Eye (tissue), 1 donor: ENCODE data around the gene DDB1.

Experiments used
- DNase-seq: peaks from one replicate; pipeline ENCODE4 v3.0.0-alpha.2; 2015

The DDB1 gene

DNA sequence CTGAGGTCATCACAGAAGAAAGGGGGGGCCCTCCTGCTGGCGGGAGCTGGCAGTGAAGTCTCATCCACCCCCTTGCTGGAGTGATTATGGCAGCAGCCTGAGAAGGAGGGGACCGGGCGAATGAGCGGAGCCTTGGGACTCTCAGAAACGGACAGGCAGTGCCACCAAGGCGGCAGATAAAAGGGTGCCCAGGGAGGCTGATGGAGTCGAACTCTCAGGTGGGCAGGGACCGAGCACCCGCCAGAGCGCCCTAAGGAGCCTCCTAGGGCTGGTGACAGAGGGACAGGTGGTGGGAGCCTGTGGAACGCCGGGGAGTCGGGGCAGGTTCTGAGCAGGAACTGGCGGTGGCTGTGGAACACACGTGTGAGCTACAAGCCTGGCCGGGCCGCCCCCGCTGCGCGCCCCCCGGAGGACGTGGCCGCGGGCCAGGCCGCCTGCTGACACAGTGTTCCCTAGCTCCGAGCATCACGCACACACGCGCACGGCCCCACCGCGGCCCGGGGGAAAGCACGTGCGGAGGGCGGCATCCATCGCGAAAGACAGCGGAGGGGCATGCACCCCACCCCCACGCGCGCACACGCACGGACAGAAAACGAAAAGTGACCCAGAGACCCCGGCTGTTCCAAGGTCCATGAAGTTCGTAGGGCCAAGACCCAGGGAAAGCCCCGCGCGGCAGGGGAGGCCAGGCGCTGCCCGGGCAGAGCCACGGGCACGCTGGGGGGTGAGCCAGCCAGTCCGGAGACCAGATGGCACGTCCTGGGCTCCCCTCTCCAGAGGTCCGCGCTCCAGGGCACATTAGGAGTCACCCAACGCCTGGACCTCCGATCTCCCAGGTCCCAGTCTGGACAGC lies 38.8 kb downstream of the DDB1 start:
- DNase-seq: peak; percentile 73

DNA sequence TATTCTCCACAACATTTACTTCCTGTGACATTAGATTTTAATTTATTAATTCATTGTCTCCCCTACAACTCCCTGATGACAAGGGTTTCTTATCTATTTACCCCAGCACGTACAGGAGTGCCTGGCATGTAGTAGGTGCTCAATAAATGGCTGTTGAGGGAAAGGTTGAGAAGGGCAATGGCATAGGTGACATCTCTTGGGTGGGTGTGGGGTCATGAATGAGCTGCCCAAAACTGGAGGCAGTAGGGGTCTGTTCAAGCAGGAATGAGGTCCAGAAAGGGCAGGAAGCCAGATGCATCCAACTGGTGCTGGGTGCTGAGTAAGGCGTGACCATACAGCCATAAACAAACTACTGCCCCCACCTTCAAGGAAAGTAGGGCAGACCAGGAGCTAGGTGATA lies 40.5 kb downstream of the DDB1 start:
- no peak for DNase-seq

DNA sequence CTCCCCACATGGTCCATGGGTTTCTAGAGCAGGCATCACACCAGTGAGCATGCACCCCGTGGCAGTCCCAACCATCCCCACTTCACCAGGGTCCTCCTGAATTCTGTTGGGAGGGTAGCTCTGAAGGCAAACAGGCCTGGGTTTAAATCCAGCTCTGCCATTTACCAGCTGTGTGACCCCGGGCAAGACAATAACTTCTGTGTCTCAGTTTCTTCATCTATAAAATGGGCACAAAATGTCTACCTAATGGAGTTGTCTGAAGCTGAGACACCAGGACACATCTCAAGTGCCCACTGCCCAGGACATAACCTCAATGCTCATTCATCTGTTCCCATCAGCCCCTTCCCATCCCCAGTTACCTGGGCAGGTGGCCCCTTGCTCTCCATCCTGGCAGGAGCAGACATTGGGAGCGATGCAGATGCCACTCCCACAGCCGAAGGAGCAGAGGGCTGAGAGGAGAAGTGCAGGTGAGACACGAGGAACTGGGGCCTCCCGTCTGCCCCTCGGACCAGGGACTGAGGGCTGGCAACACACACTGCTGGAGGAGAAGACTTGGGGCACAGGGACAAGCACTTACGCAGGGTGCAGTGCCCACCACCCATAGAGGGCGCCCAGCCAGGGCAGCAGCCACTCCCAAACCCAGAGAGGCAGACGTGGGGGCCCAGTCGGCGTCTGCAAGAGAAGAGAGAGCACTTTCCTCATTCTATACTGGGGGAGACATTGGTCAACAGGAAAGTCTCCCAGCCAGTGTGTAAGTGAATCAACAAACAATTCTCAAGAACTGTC lies 41.8 kb downstream of the DDB1 start:
- no peak for DNase-seq

DNA sequence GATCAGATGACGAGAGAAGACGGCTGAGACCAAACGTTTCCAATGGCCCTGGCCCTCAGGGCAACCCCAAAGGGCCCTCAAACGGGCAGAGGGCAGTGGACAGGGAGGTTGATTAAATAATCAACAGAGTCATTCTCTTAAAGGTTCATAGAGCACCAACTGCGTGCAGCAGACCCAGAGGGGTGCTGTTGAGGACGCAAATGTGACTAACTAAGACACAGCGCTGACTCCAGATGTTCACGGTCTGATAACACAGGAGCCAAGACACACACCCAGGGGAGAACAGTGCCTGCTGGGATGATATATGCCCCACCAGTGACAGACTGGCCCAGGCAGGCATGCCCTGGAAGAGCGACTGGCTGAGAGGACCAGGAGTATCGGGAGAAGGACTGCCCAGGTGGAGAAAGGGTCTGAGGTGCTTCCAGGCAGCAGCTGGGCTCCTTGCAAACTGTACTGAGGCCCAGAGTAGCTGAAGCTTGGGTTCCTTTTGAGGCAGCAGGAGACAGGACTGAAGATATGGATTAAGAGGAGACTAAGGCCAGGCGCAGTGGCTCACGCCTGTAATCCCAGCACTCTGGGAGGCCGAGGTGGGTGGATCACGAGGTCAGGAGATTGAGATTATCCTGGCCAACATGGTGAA lies 45.4 kb downstream of the DDB1 start:
- DNase-seq: no peak

DNA sequence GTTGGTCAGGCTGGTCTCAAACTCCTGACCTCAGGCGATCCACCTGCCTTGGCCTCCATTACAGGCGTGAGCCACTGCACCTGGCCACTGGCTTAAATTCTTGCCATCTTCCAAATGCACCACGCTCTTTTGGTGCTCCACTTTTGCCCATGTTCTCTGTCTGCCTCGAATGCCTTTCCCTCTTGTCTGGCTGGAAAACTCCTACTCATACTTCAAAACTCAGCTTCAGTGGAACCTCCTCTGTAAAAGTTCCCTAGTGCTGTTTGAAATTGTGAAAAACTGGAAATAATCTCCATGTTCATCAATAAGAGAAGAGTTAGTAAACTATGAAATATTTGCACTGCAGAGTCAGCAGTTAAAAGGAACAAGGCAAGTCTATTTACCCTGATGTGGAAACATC lies 49.3 kb downstream of the DDB1 start:
- no peak for DNase-seq

DNA sequence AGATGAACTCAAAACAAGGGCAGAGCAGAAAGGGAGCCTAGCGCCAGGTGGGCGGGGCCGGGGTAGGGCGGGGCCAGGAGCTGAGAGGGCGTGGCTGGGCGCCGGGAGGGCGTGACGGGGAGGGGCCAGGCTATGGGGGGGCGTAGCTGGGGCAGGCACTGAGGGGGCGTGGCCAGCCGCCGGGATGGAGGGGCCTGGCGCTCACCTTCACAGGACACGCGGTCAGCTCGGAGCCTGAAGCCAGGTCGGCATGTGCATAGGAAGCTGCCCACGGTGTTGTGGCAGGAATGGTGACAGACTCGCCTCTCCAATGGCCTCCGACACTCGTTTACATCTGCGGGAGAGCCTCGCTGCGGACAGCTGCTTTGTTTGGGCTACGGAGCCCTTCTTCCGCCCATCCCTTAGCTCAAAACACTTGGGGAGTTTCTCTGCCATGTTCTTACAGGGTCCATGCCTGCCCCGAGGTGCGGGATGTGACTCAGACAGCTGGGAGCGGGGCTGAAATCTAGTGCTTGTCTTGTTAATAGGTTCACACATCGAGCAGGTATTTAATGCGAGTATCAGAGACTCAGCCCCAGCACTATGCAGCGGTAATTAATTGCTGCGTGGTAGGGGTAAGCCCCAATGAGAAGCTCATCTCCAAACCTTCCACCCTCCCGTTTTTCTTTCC lies 51.2 kb downstream of the DDB1 start:
- peak; percentile 56 for DNase-seq

DNA sequence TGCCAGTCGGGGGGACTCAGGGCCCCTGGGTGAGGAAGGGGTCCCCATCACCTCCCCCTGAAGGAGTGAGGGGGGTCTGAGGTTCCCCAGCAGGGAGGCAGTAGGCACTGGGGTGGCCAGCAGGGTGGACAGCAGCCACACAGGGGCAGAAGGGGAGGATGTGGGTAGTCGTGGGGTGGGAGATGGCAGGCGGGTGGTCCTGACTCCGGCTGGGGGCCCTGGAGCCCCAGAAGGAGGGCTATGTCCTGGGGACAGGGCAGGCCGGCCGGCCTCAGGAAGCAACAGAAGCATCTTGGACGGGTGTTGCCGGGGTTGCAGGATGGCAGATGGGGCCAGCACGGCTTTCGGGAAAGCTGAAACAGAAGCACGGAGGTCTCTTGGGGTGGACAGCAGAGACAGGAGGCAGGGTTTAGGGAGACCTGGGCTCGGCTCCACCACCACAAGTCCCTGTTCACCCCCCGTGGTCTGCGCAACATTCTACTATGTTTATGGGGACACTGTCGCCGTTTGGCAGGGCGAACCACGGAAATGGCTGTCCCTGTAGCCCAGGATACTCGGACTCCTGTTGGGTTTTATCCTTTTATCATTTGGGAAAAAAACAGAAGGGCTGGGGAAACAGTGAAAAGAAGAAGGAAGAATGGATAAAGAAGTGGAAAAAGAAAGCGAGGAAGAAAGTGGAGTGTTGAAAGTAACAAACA lies 51.9 kb downstream of the DDB1 start:
- DNase-seq: no peak

DNA sequence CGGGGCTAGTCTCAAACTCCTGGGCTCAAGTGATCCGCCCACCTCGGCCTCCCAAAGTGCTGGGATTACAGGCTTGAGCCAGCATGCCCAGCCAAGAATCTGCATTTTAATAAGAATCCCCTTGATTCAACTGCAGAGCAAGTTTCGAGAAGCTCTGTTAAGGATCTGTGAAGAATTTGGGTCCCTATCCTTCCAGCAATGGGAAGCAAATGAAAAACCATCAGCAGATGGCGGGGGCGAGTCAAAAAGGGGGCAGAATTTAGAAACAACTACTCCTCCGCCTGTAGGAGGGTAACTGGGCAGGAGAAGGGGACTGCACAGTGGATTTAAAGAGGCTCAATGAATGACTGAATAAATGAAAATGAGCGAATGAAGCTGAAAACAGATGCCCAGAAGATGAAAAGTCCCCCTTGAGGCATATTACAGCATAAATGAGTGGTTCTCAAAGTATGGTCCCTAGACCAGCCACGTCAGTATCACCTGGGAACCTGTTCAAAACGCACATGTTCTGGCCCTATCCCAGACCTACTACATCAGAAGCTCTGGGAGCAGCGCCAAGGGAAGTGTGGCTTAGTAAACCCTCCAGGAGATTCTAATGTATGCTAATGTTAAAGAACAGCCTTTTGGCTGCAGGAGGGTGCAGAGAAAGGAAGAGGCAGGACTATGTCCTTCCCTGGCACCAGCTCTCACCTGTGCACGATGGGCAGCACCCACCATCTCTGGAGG lies 52.8 kb downstream of the DDB1 start:
- no peak for DNase-seq

DNA sequence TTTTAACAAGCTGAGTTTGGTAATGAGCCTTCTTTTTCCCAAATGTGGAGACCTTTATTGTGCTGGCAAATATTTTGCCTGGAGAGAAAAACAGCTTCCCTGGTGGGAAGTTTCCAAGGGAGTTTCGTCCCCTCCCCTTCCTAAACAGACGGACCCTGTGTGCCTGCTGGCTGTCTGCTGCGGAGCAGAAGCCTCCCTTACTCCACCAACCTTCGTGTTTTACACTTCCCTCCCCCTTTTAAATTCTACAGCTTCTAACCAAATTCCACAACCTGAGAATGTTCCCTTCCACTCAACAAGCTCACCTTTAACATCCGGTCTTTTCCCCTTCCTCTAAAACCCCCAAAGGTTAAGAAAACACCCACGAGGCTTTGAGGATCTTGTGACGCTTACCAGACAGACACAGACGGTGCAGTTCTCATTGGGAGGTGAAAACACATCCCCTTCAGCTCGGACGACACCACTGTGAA lies 54.9 kb downstream of the DDB1 start:
- DNase-seq: no peak

DNA sequence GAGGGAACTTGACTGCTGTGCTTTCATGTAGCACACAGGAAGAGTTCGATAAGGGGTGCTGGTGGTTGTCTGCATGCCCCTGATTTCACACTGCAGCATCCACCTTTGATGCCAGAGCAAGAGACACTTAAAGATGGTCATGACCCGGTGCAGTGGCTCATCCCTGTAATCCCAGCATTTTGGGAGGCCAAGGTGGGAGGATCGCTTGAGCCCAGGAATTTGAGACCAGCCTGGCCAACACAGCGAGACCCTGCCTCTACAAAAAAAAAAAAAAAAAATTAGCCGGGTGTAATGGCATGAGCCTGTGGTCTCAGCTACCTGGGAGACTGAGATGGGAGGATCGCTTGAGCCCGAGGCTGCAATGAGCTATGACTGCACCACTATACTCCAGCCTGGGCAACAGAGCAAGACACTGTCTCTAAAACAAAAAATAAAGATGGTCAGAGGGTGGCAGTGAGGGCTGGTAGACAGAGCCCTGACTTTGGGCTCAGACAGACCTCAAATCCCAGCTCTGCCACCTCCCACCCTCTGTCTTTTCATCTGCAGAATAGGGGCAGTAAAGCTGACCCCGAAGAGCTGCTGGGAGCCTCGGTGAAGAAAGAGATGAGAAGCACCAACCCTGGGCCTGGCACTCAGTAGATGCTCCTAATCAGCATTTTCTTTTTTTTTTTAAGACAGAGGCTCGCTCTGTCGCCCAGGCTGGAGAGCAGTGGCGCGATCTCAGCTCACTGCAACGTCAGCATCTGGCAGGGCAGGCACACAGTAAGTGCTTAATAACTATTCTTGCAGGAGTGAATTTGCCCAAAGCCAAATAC lies 55.5 kb downstream of the DDB1 start:
- DNase-seq: no peak

DNA sequence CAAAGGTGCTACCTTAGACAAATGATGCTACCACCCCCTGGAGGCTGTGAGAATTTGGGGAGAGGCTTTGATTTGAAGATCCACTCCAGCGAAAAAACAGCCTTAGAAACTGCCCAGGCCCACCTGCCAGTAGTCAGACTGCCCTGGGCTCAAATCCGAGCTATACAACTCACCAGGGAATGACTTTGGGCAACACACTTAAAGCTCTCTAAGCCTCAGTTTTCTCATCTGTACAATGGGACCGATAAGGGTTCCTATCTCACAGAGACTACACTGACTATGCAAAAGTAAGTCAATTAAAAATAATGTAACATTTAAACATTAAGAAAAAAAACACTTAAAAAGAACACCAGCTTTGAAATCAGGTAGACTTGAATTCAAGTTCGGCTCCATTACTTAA lies 57.7 kb downstream of the DDB1 start:
- DNase-seq: no peak

DNA sequence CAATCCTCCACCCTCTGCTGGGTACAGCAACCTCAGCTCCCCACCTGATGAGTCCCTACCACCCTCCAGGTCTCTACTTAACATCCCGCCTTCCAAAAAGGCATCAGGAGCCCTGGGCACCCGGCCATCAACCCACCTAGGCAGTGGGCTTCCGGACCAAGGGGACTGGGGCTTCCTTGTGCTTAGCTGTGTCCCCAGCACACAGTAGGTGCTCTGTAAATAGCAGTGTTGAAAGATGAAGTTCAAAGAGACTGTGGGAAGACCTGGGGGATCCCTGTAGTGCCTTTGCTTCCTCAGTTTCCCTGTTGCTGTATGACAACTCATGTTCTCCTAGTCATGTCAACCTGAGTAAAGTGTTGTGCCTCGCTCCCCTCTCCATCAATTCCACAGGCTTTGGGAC lies 58.8 kb downstream of the DDB1 start:
- no peak for DNase-seq

DNA sequence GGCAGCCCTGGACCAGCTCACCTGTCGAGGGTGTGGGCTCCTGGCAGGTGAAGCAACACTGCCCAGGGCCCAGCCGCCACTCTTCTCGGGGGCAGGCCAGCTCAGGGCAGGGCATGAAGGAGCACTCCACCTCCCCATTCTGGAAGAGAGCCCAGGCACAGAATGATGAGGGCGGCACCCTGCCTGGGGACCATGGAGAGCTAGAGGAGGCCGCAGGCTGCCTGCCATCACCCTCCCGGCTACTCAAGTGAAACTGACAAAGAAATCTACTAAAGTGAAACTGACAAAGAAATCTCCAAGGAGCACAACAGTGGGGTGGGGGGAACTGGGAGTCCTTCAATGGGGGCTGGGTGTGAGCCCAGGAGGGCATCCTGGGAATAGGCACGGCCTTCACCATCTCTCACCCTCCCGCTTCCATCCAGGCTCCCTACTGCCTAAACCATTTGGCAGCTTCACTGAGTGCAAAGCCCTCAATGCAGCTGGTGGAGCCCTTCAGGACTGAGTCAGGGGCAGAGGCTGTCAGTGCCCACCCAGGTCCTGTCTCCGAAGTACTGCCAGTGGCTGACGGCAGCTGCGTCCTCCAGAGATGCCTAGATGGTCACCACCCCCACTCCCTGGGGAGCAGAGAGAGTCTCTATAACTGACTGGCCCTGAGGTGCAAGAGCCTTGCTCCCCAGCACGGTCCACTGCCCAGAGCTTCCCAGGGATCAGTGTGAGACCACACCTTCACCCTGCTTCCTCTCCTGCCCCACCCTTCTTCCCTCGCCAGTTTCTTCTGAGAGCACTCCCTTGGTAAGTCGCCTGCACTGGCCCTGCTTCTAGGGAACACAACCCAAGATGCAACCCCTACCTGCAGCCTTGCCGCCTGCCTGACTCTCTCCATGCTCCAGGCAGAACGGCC lies 59.5 kb downstream of the DDB1 start:
- no peak for DNase-seq

DNA sequence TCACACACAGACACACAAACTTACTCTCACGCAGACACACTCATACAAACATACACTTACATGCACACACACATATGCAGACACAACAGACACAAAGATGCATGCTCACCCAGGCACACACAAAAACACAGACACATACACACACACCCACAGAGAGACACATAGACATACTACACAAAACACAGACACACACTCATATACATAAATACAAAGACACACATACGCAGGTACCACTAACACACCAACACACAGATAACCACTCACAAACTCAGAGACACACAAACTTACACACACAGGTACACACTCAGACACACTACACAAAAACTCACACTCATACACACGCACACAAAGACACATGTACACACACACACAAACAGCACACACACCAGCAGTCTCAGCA lies 60.2 kb downstream of the DDB1 start:
- DNase-seq: no peak

DNA sequence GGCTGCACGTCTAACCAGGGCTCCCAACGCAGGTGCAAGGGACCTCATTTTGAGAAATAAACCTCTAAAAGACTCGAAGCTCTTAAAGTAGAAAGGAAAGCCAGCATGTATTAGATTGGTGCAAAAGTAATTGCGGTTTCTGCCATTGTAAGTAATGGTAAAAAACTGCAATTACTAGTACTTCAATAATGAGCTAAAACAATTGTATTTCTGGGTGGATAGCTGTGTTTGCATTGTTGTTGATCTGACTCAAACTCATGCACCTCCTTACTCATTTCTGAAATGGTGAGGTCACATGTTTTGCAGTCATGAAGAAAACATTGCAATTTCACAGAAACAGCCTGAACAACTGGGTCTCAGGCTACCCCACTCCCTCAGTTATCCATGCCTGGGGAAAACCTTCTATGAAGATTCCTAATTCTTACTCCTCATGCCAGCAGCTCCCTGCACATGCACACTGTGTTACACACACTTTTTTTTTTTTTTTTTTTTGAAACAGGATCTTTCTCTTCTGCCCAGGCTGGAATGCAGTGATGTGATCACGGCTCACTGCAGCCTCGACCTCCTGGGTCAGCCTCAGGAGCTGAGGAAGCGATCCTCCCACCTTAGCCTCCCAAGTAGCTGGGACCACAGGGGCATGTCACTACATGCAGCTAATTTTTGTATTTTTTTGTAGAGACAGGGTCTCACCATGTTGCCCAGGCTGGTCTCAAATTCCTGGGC lies 62.4 kb downstream of the DDB1 start:
- DNase-seq: no peak

DNA sequence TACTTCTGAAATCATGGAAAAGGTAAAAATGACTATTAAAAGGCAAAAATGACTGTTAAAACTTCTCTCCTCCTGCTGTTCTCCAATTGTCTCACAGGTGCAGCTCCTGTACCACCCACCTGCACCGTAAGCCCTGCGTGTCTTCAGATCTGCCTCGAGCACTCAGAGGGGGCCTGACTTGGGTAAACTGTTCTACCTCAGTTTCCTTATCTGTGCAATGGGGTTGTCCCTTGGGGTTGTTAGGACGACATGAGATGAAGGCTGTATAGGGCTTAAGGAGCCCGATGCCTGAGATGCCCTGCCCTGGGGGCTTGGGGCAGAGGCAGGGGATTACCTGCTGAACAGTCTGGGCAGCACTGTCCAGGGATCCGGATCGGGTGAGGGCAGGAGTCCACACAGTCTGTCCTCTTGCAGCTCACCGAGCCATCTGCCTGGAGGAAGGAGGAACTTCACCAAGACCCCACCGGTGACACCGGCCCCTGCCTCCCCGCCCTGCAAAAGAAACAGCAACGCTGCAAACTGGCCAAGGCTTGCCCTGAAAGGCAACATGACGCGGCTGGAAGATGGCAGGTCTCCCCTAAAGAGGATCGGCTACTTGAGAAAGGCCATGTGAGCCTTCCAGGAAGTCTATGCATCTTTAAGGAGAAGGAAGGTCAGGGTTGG lies 64.2 kb downstream of the DDB1 start:
- no peak for DNase-seq

DNA sequence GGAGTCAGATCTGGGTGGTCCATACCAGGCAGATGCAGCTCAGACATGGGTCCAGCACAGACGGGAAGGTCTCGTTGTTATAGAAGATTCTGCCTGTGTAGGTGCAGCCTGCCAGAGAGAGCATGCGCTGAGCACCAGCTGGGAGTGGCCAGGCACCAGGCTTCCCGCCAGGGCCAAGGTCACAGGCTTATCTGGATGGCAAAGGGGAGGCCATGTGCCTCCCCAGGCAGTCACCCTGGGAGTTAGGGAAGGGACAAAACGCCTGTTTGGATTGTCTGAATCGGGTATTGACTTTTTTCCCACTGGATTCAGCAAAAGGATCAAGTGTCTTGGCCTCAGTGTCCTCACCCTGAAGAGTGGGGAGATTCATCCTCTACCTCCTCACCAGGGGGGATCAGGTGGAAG lies 65.5 kb downstream of the DDB1 start:
- DNase-seq: no peak

DNA sequence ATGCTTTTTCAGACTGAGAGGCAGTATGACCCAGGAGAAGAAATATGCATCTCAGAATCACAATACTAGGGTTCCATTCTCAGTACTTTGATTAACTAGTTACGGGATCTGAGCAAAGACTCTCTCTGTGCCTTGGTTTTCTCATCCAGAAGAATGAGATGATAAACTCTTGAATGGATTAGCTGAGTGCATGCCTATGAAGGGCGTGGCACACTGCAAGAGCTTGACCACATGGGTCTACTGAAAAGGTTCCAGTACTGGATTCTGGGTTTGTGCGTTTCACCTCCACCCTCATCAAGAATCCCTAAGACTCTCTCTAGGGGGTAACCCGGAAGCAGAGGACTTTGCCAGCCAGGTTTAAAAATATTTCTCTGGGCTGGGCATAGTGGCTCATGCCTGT lies 66.3 kb downstream of the DDB1 start:
- DNase-seq: no peak

DNA sequence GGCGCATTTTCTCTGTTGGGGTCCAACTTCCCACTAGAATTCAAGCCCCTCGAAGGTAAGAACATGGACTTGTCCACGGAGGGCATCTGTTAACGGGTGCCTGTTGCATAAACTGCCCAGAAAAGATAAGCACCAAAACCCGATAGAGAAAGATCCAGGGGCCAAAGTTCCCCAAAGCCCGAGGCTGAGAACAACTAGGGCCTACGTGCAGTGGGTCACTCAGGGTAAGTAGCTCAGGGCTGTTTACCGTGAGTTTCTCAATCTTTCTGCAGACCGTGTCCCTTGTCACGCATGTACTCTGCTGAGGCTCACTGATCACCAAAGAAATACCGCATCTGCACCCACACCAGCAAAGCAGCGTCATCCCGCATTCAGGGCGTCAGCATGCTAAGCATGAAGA lies 67.5 kb downstream of the DDB1 start:
- DNase-seq: no peak
